HG03521 (cell line): ENCODE measurements around the gene CST11.

Experiments
- ATAC-seq: cut with Tn5 transposase; IDR thresholded peaks from one replicate; pipeline ENCODE4 v1.9.1; 2021; ENCODE audit warnings: mild to moderate bottlenecking, moderate library complexity; ENCODE audit not compliant: unreplicated experiment

CST11 gene

DNA sequence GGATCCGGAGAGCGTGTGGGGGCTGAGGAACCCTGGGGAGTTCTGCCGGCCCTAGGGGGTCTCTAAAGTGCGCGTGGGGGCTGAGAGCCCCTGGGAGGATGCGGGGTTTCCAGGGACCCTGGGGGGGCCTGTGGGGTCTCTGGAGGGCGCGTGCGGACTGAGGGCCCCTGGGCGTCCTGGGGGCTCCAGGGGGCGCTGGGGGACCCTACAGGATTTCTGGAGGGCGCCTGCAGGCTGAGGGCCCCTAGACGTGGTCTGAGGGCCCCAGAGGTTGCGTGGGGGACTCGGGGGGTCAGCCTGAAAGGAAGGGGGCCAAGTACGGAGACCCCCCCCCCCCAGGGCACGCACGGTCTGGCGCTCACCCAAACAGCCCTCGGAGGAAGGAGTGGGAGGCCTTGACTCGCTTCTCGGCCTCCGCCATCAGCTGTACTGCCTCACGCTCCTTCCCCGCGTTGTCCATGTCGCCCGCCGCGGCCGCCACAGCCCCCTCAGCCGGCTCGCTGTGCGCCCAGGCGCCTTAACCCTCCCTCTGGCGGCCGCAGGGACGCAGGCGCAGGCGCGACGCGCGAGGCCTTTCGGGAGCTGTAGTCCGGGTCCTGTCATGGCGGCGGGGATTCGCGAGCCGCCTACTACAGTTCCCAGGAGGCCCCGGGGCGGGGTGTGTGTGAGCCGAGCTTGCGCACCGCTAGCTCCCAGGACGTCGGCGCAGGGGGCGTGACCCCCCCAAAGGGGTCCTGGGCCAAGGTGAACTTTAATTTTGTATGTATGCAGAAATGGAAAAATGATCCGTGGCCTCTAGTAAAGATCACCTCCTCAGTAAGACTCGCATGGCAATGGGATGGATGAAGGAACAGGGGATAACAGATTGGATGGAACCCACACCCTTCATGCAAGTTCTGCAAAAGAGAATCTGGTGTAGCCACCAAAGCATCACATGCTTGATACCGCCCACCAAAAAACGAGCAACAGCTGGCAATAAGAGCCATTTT, 31.4 kb downstream of the CST11 start, which contains the start of gene NAPB:
Gene NAPB (minus strand): TSS at position 546 of the 989 bp plus-strand sequence. CDS start 86 bp downstream, at position 460.
- peak; percentile 96 for ATAC-seq

DNA sequence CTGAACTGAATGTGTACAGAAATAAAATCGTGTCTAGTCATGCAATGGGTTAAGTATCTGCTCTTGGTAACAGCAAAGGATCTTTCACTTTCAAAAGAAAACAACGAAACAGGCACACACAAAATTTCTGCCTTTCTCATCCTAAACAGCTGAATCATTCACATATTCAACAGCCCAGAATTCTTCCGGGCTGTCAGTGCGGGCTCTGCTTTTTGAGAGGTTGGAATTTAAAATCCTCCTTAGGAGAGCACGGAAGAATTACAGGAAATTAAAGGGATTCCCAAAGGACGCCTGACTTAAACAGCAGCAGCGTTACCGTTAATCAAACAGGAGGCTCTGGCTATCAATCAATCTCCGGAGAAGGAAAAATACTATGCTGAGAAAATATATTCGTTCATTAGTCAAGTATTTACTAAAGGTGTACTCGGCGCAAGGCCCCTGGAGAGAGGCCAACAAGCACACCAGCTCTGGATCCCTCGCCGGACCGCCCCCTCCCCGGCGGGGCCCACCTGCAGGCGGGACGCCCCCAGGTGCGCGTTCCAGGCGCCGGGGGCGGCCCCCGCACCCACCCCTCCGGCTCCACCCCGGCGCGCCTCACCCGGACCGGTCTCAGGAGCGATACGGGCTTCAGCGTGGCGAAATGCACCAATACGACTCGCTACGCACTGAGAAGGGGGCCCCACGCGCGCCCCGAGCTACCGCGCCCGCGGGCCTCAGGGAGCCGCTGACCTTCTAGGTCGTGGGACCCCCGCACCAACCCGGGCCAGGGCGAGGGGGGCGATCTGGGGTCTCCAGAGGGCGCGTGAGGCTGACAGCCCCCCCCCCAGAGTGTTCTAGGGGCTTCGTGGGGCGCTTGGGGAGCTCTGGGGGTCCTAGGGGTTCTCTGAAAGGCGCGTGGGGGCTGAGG, 32.4 kb downstream of the CST11 start:
- no peak for ATAC-seq

DNA sequence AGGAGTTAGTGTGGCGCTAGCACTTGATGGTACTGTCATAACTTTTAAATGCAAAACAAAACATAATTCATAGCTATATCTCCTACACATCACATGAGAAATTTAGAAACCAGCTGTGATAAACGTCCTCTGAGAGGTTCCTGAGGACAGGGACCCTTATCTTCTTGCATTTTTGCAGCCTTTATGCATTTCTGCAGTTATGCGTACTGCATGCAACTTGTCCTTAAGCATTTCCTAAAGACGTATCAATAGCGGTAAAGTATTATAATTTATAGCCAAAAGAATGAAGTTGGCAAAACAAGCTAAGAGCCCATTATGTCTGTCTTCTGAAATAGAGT, 33.0 kb downstream of the CST11 start:
- ATAC-seq, result no peak

DNA sequence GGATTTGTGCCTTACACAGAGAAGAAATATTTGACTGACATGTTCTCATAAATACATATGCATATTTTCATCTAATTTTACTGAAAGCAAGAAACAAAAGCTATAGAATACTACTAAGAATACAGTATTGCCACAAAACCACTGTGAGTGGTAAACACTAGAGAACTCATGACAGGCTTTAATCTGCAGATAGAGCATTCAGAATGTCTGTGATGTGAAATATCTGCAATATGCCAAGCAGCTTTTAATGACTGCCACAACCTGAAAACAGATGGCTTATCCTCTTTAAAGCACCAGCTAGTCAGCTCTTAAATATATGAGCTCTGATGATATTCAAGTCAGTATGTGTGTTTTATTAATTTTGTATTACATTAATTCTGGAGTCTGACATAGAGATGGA, 34.8 kb downstream of the CST11 start:
- no peak for ATAC-seq

DNA sequence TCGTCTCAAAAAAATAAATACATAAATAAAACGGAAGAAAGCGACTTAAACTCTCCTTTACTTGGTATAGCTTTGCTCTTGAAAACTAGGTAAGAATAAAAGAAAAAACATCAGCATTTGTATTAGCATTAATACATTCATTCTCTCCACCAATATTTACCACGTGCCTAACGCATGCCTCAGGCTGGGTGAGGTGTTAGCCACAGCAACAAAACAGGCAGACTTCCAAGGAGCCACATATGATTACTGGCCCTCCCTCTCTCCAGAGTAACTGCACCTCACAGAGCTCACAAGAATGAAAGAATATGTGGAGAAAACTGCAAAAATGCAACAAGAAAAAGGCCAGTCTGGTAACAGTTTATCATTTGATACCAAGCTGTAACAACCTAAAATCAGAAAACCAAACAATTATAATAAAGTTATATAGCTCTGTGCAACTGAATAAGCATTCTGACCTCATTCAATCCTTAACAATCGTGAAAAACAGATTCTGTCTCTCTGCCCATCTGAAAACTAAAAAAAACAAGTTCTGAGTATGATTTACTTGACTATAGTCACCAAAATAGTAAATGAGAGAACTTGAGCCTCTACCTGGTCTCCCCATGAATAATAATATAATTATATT, 36.6 kb downstream of the CST11 start:
- ATAC-seq, result no peak

DNA sequence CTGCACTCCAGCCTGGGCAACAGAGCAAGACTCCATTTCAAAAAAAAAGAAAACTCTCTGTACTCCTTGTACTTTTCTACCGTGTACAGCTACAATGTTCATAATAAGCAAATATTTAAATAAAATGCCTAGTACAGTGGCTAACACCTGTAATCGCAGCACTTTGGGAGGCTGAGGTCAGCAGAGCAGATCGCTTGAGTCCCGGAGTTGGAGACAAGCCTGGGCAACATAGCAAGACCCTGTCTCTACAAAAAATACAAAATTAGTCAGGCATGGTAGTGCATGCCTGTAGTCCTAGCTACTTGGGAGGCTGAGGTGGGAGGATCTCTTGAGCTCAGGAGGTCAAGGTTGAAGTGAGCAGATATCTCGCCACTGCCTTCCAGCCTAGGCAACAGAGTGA, 37.1 kb downstream of the CST11 start:
- ATAC-seq, result no peak

DNA sequence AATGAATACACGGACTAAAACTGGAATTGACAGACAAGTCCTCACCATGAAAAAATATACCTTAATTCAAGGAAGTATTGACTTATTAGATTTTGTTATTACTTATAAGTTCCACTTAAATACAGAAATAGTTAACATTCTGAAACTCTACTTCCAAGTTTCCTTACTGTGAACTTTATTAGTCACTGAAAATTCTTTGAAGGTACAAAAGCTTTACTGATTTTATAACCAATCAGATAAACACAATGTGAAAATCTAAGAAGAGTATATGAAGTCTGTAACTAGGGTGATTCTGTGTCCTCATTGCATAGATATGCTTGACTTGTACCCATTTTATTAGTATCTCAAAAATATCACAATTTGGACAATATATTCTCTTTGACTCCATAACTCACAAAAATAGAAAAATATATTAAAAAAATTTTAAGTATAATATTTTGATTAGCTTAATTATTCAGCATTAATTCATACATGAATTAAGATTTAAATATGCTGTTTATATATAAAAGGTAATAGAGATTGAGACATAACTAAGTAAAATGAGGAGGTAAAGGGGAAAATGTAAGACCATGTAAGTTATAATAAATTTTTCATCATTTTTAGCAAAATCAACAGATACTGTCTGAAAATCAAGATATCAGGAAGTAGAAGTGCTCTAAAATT, 38.0 kb downstream of the CST11 start:
- no peak for ATAC-seq

DNA sequence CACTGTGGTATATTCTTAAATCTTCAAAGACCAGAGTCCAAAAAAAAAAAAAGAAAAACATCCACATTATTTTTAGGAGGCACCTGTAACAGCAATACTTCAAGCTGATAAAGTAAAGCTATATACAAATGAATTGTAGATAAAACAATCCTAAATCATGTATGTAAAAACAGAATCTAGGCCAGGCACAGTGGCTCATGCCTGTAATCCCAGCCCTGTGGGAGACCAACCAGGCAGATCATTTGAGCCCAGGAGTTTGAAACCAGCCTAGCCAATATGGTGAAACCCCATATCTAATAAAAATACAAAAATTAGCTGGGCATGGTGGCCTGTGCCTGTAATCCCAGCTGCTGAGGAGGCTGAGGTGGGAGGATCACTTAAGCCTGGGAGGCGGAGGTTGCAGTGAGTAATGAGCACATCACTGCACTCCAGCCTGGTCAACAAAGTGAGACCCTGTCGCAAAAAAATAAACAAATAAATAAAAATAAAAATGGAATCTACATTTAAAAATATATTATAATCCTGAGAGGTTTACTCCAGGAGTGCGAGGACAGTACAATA, 38.7 kb downstream of the CST11 start:
- no peak for ATAC-seq

DNA sequence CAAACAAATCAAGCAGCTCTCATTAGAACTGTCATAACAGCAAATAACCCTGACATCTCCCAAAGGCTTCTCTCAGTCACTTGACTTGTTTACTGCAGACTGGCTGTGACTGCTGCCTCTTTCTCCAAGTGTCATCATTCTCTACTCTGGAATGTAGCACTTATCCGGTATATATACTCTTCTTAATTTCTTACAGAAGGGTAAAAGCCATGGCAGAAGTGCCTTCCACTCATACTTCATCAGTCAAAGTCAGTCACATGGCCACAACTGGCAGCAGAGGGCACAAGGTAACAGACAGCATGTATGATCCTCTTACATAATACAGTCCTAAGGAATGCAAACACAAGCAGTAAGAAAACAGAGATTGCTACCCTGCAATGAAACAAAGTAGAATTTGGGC, 40.6 kb downstream of the CST11 start:
- no peak for ATAC-seq

DNA sequence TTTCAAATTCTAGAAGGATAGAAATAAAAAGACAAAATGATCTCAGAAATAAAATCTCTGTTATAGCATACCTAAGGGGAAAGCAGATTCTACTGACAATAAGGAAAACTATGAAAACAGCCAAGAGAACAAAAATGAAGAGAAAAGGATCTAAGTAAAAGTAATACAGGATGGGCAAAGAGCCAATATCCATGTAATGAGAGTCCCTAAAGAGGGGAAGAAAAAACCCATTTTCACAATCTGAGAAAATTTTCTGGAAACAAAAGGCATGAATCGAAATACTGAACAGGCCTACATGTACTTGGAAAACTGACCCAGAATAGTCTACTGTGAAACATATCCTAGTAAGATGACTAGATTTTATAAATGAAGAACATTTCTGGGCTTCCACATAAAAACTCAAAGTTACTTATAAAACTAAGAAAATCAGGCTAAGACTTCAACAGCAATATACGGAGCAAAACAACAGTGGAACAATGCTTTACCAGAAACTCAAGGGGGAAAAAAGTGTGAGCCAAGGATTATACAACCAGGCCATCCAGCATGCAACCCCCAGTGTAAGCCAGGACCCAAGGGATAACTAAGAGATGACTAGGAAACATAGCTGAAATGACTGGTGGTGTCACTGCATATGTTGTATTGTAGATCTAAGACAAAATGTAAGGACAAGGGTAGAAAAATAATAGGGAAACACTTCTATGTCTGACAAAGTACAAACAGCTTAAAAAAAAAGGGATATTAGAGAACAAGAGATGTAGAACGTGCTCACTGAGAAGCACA, 41.6 kb downstream of the CST11 start:
- no peak for ATAC-seq

DNA sequence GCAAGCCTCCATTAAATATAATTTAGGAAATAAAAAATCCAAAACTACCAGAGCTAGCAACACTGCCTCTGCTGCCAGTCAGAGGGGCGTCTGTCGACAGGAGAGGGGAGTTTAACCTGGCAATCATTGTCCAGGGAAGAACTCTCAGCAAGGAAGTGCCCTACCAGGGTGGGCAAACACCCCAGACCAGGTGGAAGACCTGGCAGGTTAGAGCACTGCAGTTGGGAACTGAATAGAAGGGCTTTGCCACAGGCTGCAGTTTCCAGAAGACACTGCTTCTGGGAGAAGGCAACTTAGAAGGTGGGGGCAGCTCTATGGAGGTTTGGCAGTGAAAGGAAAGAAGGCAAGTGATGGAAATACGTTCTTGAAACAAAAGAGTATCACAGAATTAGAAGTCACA, 42.9 kb downstream of the CST11 start:
- ATAC-seq, result no peak

DNA sequence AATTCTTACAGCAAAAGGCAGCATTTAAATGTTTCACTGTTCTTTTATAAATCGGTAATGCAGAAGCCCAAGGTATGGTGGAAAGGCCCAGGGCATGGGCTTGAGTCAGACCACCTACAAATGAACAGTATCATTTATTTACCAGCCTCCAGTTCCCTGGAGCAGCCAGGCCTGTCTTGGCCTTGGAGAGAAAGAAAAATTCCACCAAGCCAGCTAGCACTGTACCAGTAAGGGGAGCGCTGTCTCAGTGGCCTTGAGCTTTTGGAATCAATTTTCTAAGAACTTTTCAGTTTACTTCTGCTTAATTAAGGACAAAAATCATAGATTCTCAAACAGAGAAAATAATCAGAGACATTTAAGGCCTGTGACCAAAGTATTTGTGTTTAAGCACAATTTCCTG, 43.7 kb downstream of the CST11 start:
- no peak for ATAC-seq

DNA sequence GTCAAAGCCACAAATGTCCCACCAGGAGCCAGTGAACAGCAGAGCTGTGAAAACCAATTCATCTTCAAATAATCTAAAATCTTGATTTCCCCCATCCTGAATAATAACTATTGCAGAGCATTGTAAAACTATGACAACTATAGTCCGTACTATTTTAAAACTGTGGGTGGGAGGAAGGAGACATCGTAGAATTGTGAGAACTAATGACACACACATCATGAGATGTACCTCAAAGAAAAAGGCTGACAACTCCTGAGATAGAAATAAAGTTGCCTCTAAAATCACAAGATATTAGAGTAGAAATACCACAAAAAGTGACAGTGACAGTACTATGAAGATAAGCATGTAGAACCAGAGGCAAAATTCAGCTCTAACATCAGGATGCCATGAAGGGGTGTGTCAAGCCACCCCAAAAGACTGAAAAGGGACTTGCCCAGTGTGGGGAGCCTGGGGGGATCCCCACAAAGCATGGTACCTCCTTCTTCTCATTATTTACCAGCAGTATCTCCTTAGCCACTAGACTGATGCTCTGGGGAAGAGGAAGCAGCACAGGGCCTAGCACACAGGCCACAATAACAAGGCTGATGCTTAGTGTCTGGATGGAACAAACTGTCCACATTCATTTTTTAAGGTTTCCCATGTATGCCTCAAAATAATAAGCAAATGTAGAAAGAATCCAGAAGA, 44.8 kb downstream of the CST11 start:
- ATAC-seq, result peak; percentile 84

DNA sequence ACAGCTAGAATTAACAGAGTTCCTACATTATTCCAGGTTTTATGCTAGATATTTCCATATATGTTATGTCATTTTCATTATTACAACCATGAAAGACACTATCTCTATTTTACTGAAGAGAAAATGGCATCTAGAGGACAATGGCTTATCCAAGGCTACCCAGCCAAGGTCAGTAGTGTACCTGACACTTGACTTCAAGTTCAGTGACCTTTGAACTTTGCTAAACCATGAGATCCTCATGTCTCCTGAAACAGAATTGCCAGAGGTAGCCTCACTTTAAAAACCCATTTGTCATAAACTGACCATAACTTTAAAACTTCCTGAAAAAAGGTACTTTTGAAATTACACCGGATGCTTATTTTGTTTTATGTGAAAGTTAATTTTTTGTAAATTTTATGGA, 45.8 kb downstream of the CST11 start:
- no peak for ATAC-seq

DNA sequence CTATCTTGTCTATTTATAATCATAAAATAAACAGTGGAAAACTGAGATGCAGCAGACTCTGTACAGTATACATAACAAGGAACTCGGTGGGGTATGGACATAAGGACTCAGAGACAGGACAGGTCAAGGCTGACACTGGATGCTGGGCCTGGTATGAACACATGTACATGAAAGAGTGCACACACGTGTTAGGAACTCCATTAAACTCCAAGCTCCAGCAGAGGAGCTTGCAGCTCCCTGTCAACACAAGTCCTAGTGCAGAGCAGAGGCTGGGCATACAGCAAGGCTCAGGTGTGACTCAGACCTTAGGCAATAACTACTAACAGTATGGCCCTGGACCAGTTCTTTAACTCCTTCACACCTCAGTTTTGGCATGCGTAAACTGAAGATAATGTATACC, 48.5 kb downstream of the CST11 start:
- no peak for ATAC-seq

DNA sequence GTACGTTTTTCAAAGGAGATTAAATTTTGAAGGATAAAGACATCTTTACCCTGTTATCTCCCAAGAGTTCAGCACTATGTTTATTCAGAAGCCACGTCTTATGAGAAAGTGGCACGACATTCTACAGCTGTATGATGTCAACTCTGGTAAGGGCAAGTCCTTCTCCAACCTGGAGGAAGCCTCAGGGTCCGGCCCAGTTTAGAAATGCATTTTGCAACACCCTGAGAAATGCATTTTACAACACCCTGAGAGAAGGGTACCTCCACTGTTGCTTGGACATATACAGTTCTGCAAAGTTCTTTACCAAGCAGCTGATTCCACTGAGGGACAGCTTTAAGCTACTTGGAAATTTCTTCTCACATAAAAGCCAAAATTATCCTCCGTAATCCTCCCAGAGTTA, 48.9 kb downstream of the CST11 start:
- ATAC-seq, result no peak

DNA sequence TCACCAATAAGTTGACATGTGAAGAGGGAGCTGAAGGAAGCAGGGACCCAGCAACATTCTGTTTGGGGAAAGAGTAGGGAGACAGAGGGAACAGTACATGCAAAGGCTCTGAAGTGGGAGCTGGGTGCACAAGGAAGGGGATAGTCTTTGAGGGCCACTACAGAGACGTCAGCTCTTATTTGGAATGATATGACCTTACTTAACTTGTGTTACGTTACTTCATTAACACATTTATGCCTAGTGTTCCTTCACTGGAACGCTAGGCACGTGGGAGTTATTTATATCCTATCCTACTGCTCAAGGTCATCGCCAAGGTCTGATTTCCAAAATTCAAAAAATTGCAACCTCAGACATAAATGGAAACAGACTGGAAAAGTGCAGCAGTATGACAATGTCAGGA, 51.6 kb downstream of the CST11 start:
- ATAC-seq, result no peak
